IMR-90 (cell line): Measurements from ENCODE around the gene TENM3. TPM values are rescaled to one million over a fixed set of nuclear protein-coding genes. Genes with fewer than 3 reads are reported as not detected.
A peak's percentile ranks its signal among the peaks of the same experiment; 100 is the strongest.

Source experiments
- ATAC-seq: fragments of 200-7000 bp; cut with Tn5 transposase; 2 replicates; pipeline ENCODE4 v1.9.1; 2020; ENCODE audit warnings: low read depth, mild to moderate bottlenecking, moderate library complexity
- BruUV-seq: library from RNA; stranded (reverse); fragments of 400-500 nt; replicated peaks from 2 replicates; lab custom pipeline; 2021; lab: Mats Ljungman, UMichigan
- CTCF ChIA-PET: fragments of 300-600 bp; formaldehyde crosslinking; extraction: SDS; loops from one replicate; lab custom pipeline; 2021; ENCODE audit warnings: antibody characterized with exemption; lab: Yijun Ruan, JAX
- POLR2A ChIA-PET: fragments of 300-600 bp; sonication (Branson Sonifier 250); formaldehyde crosslinking; loops from one replicate; lab custom pipeline; 2022; ENCODE audit warnings: antibody characterized with exemption; ENCODE audit not compliant: unreplicated experiment; lab: Charles Lee
- DNase-seq: peaks from one replicate; pipeline ENCODE4 v3.0.0; 2013
- H2AFZ ChIP-seq: replicated peaks from 2 replicates; pipeline ENCODE3; 2013; ENCODE audit warnings: low read length, mild to moderate bottlenecking; ENCODE audit not compliant: poor library complexity
- H2AK5ac ChIP-seq: 2 replicates; pipeline ENCODE4 v1.6.1; 2013; ENCODE audit warnings: low read depth, low read length, inconsistent platforms
- H2AK9ac ChIP-seq: replicated peaks from 2 replicates; pipeline ENCODE3; 2013; ENCODE audit warnings: mild to moderate bottlenecking, low read depth, low read length, moderate library complexity; ENCODE audit not compliant: poor library complexity
- H2BK120ac ChIP-seq: 2 replicates; pipeline ENCODE4 v1.6.1; 2013; ENCODE audit warnings: low read depth, low read length, inconsistent platforms
- H2BK15ac ChIP-seq: 3 replicates; pipeline ENCODE4 v1.6.1; 2013; ENCODE audit warnings: low read depth, low read length, inconsistent platforms
- H2BK20ac ChIP-seq: 2 replicates; pipeline ENCODE4 v1.6.1; 2013; ENCODE audit warnings: low read depth, mild to moderate bottlenecking, inconsistent platforms, low read length, moderate library complexity
- H2BK5ac ChIP-seq: 2 replicates; pipeline ENCODE4 v1.6.1; 2013; ENCODE audit warnings: mild to moderate bottlenecking, low read depth, low read length, inconsistent platforms; ENCODE audit not compliant: poor library complexity, severe bottlenecking
- H3K14ac ChIP-seq: replicated peaks from 2 replicates; pipeline ENCODE4 v1.6.1; 2013; ENCODE audit warnings: low read depth, low read length, inconsistent platforms
- H3K18ac ChIP-seq: 2 replicates; pipeline ENCODE4 v1.6.1; 2013; ENCODE audit warnings: low read depth, low read length, control low read depth
- H3K23ac ChIP-seq: 2 replicates; pipeline ENCODE4 v1.6.1; 2013; ENCODE audit warnings: low read depth, low read length, inconsistent platforms
- H3K27ac ChIP-seq: 2 replicates; pipeline ENCODE4 v1.5.1; 2013; ENCODE audit warnings: mild to moderate bottlenecking, control low read depth, low read length; ENCODE audit not compliant: insufficient read depth
- H3K27me3 ChIP-seq: 2 replicates; pipeline ENCODE4 v1.6.1; 2013; ENCODE audit warnings: low read length; ENCODE audit not compliant: control insufficient read depth, insufficient read depth
- H3K36me3 ChIP-seq: 2 replicates; pipeline ENCODE4 v1.6.1; 2013; ENCODE audit warnings: low read length, mixed read lengths; ENCODE audit not compliant: control insufficient read depth, insufficient read depth
- H3K4ac ChIP-seq: 2 replicates; pipeline ENCODE4 v1.6.1; 2013; ENCODE audit warnings: low read depth, low read length, inconsistent platforms
- H3K4me1 ChIP-seq: 2 replicates; pipeline ENCODE4 v1.6.1; 2013; ENCODE audit warnings: low read length, mixed read lengths; ENCODE audit not compliant: control insufficient read depth, insufficient read depth
- H3K4me2 ChIP-seq: 2 replicates; pipeline ENCODE4 v1.6.1; 2013; ENCODE audit warnings: low read depth, mild to moderate bottlenecking, control low read depth, low read length, moderate library complexity
- H3K4me3 ChIP-seq: 2 replicates; pipeline ENCODE4 v1.5.1; 2013; ENCODE audit warnings: low read depth, mild to moderate bottlenecking, control low read depth, low read length, moderate library complexity; ENCODE audit not compliant: insufficient read depth
- H3K56ac ChIP-seq: 2 replicates; pipeline ENCODE4 v1.6.1; 2013; ENCODE audit warnings: low read length, inconsistent platforms; ENCODE audit not compliant: insufficient read depth; ENCODE audit errors: extremely low read depth
- H3K79me1 ChIP-seq, 2 experiments: 2 replicates each; pipeline ENCODE4 v1.6.1; 2013; ENCODE audit warnings: low read length in 2 of 2, inconsistent platforms in 1 of 2, low read depth in 1 of 2
- H3K9ac ChIP-seq: 2 replicates; pipeline ENCODE4 v1.6.1; 2013; ENCODE audit warnings: low read depth, low read length, control low read depth
- H3K9me1 ChIP-seq: 2 replicates; pipeline ENCODE4 v1.6.1; 2013; ENCODE audit warnings: low read length, inconsistent platforms; ENCODE audit not compliant: insufficient read depth
- H3K9me3 ChIP-seq: 2 replicates; pipeline ENCODE4 v1.6.1; 2013; ENCODE audit warnings: low read length; ENCODE audit not compliant: control insufficient read depth, insufficient read depth
- H4K20me1 ChIP-seq: 2 replicates; pipeline ENCODE4 v1.6.1; 2013; ENCODE audit warnings: low read length, inconsistent platforms; ENCODE audit not compliant: insufficient read depth
- H4K5ac ChIP-seq: 2 replicates; pipeline ENCODE4 v1.6.1; 2013; ENCODE audit warnings: mild to moderate bottlenecking, low read depth, low read length, control low read depth
- H4K8ac ChIP-seq, 2 experiments: 2 replicates each; pipeline ENCODE4 v1.6.1; 2013; ENCODE audit warnings: low read depth in 2 of 2, low read length in 2 of 2, control low read depth in 1 of 2, inconsistent platforms in 1 of 2
- H4K91ac ChIP-seq: 2 replicates; pipeline ENCODE4 v1.6.1; 2013; ENCODE audit warnings: low read depth, low read length, inconsistent platforms; ENCODE audit not compliant: insufficient read depth
- CEBPB ChIP-seq: IDR thresholded peaks from 2 replicates; pipeline ENCODE4 v1.6.1; 2012; ENCODE audit warnings: low read depth, low read length, improper control_type of control experiment
- MAFK ChIP-seq: IDR thresholded peaks from 2 replicates; pipeline ENCODE4 v1.6.1; 2012; ENCODE audit warnings: low read depth, low read length, improper control_type of control experiment
- RFX5 ChIP-seq: IDR thresholded peaks from 2 replicates; pipeline ENCODE4 v1.8.0; 2012; ENCODE audit warnings: low read depth, mild to moderate bottlenecking, low read length, moderate library complexity
- WGBS, 2 experiments: methylation state at CpG; one replicate each; pipeline versions ENCODE4 v1.1.5 to v1.1.7; 2013; ENCODE audit warnings: missing lambda C conversion rate in 2 of 2; ENCODE audit not compliant: insufficient read length in 1 of 2; ENCODE audit errors: extremely low coverage in 2 of 2; 5-methylcytosine and 5-hydroxymethylcytosine counted together
- dilution Hi-C: fragments of 300-500 bp; cut with HindIII; formaldehyde crosslinking; loops from one replicate; pipeline ENCODE4 v1.14.3; 2018; ENCODE audit warnings: low sequenced_read_pairs; ENCODE audit not compliant: unreplicated experiment
- in situ Hi-C: fragments of 300-500 bp; cut with MboI; formaldehyde crosslinking; loops from 3 replicates; pipeline ENCODE4 v1.14.3; 2019; ENCODE audit warnings: low sequenced_read_pairs, inconsistent platforms, mixed read lengths
- intact Hi-C: fragments of 100-400 bp; cut with micrococcal nuclease; formaldehyde crosslinking; loops from 2 replicates; pipeline ENCODE4 v1.10.0; 2022
- polyA plus RNA-seq, 3 experiments: library from polyadenylated mRNA; depleted of rRNA; stranded (reverse); fragments of >200 nt; gene quantifications; 2 replicates each; pipeline ENCODE4 v1.2.3, GENCODE V29; 2012; ENCODE audit warnings: low replicate concordance in 1 of 3
- total RNA-seq: library from RNA; depleted of rRNA; stranded (reverse); fragments of >200 nt; gene quantifications from 2 replicates; pipeline ENCODE4 v1.2.3, GENCODE V29; 2012
- TF ChIP-seq, protein P1 (sequence below): fragments of 150-350 bp; IDR thresholded peaks from 2 replicates; pipeline ENCODE4 v1.6.1; 2016; ENCODE audit warnings: low read depth, mild to moderate bottlenecking, low read length, moderate library complexity, borderline replicate concordance
- TF ChIP-seq, protein P2 (sequence below): fragments of 150-350 bp; IDR thresholded peaks from 2 replicates; pipeline ENCODE4 v1.6.1; 2017; ENCODE audit warnings: mild to moderate bottlenecking, antibody characterized with exemption, low read length, low read depth

Gene TENM3
- total and polyA plus RNA-seq, 2 of the 4 experiments (the other 2 are of a cell fraction): 29.9 to 173 TPM

- TF ChIP-seq, protein P1, sequence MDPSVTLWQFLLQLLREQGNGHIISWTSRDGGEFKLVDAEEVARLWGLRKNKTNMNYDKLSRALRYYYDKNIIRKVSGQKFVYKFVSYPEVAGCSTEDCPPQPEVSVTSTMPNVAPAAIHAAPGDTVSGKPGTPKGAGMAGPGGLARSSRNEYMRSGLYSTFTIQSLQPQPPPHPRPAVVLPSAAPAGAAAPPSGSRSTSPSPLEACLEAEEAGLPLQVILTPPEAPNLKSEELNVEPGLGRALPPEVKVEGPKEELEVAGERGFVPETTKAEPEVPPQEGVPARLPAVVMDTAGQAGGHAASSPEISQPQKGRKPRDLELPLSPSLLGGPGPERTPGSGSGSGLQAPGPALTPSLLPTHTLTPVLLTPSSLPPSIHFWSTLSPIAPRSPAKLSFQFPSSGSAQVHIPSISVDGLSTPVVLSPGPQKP: no peak
- TF ChIP-seq, protein P2, sequence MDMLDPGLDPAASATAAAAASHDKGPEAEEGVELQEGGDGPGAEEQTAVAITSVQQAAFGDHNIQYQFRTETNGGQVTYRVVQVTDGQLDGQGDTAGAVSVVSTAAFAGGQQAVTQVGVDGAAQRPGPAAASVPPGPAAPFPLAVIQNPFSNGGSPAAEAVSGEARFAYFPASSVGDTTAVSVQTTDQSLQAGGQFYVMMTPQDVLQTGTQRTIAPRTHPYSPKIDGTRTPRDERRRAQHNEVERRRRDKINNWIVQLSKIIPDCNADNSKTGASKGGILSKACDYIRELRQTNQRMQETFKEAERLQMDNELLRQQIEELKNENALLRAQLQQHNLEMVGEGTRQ: no peak
- TF ChIP-seq CEBPB (no peak), MAFK (no peak), RFX5 (no peak)
- no peak overlapping the region for H3K9ac ChIP-seq
- H3K14ac ChIP-seq: no peak overlapping the region
- CTCF ChIA-PET: interaction anchor here (0.5 to 0.7 kb wide), 2 partner anchors 8 to 14 kb away, joined by 3 read pairs; no protein-coding TSS in a partner anchor
- no peaks in the 10 kb centered on the region for H3K79me1 ChIP-seq
- no peak overlapping the region for H3K23ac ChIP-seq
- in situ Hi-C loops: no loop called here
- no peak overlapping the region for H3K4me3 ChIP-seq
- peaks cover 4% of the 10 kb centered on the region for H3K36me3 ChIP-seq
- H4K5ac ChIP-seq: no peak overlapping the region
- H3K18ac ChIP-seq: no peak overlapping the region
- no TSS peak for BruUV-seq
- no peaks in the 10 kb centered on the region for H3K4me1 ChIP-seq
- intact Hi-C loops: no loop called here
- H3K4ac ChIP-seq: no peak overlapping the region
- H4K8ac ChIP-seq: no peak overlapping the region
- H3K27ac ChIP-seq: no peak overlapping the region
- H3K56ac ChIP-seq: no peak overlapping the region
- no peaks in the 10 kb centered on the region for H4K20me1 ChIP-seq
- no peak overlapping the region for H2BK15ac ChIP-seq
- no peak overlapping the region for H3K4me2 ChIP-seq
- H4K91ac ChIP-seq: no peak overlapping the region
- no peak overlapping the region for H2AFZ ChIP-seq
- no peak overlapping the region for H2BK120ac ChIP-seq
- dilution Hi-C loops: no loop called here
- no peak overlapping the region for H2AK9ac ChIP-seq
- no peaks in the 10 kb centered on the region; the same call in 1 of the 2 replicates for H3K9me1 ChIP-seq
- POLR2A ChIA-PET: no interaction called here
- H3K27me3 ChIP-seq: no peaks in the 10 kb centered on the region
- no peak overlapping the region for H2BK5ac ChIP-seq
- no peak overlapping the region for H2BK20ac ChIP-seq
- H3K9me3 ChIP-seq: no peaks in the 10 kb centered on the region
- ATAC-seq (peak; percentile 65), DNase-seq (peak; percentile 12)
- WGBS, 2 experiments: no CpG with 5 or more reads among the region's 5 CpGs
- H2AK5ac ChIP-seq: no peak overlapping the region
These were observed 527.9 kb downstream of the TENM3 start for GRCh38 chr4:182770996-182771514.
